CD4-positive, alpha-beta T cell treated with Interleukin-4 for 4 hours (primary cell): ENCODE data around the gene LMO2.
"Not testable (repeated sequence)": the region's sequence is repeated elsewhere in the genome, so short reads cannot be mapped to it uniquely, and the experiment has no call there.

Experiments
- DNase-seq: peaks from one replicate; pipeline ENCODE4 v3.0.0-alpha.2; 2020

LMO2 gene

DNA sequence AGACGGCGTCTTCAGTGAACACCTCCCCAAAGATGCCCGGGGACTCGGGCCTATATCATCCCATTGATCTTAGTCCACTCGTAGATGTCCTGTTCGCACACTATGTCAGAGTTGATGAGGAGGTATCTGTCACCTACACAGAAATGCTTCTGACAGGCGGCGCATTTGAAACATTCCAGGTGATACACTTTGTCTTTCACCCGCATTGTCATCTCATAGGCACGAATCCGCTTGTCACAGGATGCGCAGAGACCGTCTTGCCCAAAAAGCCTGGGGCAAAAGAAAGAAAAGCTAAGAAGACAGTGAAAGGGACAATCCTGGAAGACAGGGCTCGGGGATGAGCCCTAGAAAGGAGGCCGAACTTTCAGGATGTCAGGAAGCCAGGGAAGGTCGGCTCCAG, 32.6 kb downstream of the LMO2 start:
- DNase-seq: no peak

DNA sequence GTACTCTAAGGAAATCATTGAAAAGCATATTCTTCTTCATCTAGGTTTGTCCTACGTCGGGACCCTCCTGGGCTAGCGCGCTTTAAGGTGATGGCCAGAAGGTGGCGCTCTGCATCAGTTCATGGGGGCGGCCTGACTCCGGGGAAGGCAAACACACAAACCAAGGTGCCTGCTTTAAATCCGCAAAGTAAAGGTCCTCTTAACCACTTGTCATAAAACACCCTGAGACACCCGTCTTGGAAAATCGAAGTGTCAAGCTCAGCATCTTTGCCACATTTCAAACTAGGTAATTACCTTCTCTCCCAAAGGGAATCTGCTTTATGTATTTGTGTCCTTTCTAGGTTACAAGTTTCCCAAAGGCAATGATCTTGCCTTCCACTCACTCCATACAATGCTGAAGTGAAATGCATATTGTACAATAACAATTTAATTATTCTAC, 33.9 kb downstream of the LMO2 start:
- DNase-seq: peak; percentile 52

DNA sequence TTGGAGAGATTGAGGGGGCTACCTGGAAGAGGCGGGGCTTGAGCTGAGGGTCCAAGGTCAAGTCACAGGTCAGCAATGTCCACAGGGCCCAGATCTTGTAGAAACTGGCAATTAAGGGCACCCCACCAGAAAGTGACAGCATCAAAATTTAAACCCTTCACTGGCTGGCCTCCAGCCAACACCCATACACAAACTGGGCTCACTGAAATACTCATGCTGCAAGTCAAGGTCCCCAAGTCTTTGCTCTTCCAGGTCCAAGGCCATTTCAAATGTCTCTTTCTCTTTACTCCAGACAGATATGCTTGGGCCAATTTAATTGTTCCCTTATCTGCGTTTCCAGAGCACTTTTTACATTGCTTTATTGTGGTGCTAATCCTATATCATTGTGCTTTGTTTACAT, 36.4 kb downstream of the LMO2 start:
- DNase-seq: no peak

DNA sequence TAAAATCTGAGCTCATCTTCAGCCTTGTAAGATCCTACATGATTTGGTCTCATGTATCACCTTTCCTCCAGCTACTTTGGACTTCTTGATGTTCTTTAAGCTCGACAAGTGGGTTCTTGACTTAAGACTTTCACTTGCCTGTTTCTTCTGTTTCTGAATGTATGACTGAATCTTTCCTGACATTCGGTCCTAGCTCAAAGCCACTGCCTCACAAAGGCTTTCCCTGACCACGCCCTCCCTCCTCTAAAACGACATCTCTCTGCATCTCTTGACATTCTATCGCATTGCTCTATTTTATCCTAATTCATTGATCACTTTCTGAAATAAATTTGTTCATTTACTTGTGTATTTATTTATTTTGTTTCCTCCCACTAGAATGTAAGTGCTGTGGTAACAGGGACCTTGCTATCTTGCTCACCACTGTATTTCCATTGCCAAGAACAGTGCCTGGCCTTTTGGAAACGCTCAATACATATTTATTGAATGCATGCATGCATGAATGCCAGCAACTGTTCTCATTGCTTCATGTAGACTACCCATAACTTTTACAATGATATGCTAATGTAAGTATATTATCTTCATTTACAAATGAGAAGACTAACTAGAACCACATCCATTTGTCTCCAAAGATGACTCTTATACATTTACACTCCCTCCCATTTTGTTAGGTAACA, 43.0 kb downstream of the LMO2 start:
- no peak for DNase-seq

DNA sequence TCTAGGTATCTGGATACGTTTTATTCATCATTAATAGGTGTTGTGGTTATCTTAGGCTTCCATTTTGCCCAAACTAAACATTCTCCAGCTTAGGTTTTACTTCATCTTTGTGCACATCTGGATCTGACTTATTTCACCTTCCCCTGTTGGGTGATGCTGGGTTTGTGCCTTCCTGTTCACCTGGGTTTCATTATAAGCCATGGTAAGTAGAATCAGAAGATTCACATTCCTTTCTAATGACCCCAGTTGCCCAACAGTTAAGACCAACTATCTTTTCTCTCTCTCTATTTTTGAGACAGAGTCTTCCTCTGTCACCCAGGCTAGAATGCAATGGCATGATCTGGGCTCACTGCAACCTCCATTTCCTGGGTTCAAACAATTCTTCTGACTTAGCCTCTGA, 44.6 kb downstream of the LMO2 start:
- DNase-seq: no peak

DNA sequence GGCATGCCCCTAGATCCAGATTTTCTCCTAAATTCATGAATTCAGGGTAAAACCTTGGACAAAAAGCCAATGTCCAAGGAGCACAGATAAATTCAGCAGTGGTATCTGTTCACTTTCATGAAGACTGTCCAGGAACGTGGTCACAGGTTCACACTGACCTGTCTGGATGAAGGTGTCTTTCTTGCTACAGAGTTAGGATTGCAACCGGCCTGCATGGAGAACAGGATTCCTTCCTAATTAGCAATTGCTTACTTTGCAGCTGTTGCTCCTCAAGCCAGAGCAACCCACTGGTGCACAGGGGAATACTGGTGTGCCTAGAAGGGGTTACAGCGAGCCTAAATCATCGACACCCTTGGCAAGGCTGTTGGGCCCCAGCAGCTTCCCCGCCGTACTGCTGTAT, 47.6 kb downstream of the LMO2 start:
- DNase-seq: no peak

DNA sequence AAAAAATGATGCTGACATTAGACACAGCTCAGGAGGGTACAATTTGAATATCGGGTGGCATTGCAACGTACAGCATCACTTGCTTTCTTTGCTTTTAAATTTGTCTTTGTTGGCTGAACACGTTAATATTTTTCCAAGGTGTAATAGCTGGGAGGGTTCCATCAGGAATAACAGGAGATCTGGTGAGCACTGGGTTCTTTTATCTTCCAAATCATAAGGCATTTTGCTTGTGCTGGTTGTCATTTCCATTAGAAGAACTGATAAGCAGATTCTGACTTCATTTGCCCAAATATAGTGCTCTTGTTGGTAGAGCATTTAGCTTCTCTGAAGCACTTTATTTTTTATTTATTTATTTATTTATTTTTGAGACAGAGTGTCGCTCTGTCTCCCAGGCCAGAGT, 48.9 kb downstream of the LMO2 start:
- DNase-seq: no peak

DNA sequence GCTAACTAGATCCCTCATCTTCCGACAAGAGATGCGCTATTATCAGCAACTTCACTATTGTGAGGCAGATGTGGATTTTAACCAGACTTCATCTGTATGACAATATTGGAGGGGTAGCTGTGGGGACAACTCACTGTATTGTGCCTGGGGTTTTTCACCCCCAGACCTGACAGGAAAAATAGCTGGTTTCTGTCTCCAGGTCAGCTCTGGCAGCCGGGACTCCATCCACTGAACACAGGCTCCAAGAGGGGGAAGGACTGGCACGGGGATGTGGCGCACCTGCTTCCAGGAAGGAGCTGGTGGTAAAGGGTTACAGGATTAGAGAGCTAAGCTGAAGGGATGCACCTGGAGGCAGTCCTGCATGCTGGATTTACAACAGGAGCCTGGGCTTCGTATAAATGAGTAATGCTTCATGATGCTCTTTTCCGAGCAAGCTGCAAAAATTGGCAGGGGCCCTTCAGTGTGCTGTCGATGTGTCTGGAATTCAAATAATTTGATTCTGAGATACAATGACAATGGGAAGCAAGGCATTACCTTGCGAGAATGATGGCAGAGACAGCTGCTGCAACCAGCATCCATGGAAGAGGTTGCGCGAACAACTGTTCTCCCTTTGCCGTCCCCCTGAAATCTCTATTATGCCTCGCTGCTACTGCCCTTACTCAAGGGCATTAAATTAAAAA, 49.5 kb downstream of the LMO2 start:
- DNase-seq: no peak

DNA sequence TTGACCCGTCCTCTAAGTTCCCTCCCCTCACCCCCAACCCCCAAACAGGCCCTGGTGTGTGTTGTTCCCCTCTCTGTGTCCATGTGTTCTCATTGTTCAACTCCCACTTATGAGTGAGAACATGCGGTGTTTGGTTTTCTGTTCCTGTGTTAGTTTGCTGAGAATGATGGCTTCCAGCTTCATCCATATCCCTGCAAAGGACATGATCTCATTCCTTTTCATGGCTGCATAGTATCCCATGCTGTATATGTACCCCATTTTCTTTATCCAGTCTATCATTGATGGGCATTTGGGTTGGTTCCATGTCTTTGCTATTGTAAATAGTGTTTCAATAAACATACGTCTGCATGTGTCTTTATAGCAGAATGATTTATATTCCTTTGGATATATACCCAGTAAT, 53.6 kb downstream of the LMO2 start:
- not testable (repeated sequence) for DNase-seq

DNA sequence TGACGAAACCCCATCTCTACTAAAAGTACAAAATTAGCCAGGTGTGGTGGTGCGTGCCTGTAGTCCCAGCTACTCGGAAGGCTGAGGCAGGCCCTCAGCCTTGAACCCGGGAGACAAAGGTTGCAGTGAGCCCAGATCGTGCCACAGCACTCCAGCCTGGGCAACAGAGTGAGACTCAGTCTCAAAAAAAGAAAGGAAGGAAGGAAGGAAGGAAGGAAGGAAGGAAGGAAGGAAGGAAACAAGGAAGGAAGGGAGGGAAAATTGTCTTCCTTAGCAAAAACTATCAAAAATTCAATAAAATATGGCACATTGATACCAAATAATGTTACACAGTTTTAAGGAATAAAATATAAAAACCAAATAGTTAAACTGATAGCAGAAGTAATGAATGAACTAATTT, 54.5 kb downstream of the LMO2 start:
- DNase-seq: not testable (repeated sequence)

DNA sequence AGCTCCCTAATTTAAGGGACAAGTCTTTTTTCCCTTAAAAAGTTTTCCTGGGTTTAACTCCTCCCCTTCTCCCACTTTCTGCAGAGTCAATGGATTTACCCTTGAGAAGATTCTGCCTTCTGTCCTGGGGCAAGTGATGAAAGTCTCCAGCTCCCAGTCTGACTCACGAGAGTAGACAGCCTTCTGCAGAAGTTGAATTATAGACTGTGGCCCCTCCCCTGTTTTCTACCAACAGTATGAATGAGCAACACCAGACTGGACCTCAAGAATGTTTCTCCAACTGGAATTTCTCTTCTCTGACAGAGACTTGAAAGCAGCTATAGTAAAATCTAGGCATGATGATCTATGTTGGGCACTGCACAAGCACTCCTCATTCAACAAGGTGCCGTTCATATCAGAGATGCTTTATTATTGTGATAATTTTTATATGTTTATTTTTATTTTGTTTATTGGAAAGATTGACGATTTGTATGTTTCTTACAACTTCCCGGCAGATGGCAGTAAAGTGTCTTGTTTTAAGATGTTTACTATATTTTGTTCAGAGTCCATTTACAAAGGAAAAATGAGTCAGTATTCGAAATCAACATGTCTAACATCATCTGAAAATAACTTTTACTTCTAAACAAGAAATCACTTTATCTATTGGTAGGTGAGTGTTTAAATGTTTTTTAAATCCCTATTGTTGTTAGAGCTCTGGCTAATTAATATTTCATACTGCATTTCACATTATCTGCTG, 56.6 kb downstream of the LMO2 start:
- DNase-seq: no peak

DNA sequence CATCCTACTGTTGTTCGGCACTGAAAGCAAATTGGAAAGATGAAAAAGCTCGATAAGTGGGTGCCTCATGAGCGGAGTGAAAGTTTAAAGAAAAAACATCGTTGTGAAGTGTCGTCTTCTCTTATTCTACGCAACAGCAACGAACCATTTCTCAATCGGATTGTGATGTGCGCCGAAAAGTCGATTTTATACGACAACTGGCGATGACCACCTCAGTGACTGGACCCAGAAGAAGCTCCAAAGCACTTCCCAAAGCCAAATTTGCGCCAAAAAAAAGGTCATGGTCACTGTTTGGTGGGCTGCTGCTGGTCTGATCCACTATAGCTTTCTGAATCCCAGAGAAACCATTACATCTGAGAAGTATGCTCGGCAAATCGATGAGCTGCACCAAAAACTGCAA, 59.2 kb downstream of the LMO2 start:
- no peak for DNase-seq

DNA sequence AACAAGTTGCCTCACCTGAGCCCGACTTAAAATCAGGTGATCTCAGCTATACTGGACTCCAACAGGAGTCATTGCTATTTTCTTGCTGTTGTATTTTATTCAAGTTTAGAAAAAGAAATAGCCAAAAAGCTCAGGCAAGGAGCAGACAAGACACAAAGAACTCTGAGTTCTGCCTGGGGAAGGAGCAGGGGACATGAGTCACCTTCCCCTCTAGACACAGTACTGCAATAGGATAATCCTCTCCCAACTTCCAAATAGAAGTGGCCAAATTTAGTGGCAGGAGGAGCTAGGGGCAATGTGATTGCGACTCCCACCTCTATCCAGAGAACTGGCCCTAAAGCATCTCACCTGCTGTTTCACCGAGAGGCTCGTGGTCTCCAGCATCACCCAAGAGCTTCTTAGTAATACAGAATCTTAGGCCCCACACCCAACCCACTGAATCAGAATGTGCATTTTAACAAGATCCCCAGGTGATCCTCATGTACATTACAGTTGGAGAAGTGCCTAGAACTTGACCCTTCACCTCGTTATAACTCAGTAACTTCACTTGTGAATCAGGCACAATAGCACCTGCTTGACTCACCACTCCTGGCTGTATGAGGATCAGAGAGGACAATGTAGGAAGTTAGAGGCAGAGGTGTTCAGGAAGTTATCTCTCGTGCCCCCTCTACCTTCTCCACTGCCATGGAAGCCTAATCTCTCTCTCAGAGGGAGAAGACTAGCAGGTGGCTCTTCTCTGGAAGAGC, 60.8 kb downstream of the LMO2 start:
- no peak for DNase-seq

DNA sequence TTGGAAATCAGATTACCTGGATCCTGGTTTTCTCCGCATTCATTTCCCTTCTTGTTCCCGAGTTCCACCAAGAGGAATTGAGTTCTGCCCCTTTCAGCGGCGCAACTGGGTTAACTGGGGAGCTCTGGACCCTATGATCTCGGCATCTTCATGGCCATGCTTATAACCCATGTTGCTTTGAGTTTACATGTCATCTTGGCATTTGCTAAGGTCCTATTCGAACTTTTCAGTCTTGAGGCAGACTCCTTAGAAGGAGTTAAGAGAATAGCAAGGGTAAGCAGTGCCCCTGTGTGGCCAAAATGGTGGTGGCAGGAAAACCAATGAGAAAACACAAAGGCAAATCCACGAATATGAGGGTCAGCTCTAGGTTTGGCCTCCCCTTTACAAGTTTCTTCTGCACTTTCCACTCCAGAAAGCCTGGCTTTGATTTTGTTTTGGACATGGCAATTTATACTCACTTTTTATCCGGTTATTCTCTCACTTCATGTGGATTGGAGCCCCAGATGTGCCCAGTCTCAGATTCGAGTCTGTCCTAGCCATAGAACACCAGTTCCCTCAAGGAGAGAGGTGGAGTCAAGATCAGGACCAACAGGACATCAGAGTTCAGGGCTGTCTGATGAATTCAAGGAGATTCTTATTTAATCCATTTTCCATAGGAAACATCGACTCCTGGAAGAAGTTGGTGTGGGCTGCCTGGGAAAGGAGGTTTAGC, 62.3 kb downstream of the LMO2 start:
- DNase-seq: peak; percentile 56

DNA sequence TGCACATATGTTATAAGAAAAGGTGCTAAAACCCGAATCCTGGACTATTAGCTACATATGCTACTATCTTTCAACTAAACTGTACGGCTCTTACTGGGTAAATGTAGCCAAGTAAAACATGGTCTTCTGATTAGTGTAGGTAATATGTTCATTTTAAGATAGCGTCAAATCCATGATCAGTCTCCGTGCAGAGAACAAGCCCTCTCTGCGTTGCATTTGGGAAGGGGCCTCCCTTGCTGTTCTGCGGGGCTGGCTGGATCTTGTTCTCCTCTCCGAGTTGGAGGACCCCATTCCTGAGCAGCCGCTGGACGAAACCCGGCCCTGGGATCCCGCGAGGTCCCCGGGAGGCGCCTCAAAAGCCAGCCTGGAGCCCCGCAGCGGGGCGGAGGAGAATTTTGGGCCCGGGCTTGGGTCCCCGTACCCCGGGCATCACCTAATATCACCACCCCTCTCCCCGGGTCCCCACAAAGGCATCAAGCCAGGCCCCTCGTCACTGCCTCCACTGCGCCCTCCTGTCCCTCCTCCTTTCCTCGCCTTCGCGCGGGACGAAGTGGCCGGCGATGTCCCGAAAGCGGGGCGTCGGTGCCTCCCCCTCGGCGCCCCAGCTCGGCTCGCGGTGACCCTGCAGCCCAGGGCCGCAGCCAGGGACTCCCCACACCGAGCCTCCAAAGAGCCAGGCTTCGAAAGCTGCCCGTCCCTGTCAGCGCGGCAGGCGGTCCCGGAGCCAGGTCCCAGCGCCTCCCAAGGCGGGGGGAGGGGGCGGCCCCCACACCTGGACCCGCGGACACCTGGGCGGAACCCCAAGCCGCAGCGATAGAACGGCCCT, 63.1 kb downstream of the LMO2 start:
- no peak for DNase-seq

DNA sequence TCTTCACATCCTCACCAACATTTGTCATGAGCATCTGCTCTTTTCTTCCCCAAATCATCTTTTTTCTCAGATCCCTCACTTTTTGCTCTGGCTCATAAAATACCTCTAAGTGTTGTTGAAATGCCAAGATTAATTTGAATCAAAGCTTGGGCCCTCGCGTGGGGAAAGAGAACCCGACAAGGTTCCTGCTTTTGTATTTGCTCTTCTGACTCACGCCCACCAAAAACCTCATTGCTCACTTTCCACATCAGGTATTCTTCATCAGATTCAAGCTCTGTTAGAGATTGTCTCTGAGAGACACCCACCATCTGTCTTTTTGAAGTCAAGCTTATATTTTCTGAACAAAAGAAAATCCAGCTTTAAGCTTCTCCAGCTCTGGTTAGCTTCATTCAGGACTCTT, 64.7 kb downstream of the LMO2 start:
- no peak for DNase-seq

DNA sequence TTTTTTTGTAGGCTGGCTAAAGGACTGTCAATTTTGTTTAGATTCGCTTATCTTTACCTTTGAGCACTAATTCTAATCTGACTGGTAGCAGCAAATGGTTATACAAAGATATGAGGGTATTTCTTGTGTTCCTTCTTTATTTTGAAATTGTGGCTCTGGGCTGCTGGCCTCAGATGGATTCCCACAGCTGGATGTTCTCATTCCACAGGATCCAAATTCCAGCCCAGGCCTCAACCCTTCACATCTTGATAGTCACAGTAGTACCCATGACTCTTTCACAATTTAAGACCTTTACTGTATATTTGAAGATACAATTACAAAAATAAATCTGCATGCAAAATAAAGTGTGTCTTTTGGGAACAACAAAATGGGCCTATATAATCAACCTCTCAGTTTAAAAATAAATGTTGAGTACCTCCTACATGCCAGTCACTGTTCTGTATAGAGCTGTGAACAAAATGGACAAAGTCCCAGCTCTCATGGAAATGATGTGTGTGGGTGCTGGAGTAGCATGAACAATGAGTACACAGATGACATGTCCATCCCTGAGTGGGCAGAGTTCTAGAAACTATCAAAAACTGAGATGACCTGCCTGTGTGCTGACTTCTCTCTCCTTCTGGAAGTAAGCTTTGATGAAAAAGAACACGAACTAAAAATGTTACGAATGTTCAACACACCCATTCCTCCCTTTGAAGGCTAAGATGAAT, 65.9 kb downstream of the LMO2 start:
- DNase-seq: no peak

DNA sequence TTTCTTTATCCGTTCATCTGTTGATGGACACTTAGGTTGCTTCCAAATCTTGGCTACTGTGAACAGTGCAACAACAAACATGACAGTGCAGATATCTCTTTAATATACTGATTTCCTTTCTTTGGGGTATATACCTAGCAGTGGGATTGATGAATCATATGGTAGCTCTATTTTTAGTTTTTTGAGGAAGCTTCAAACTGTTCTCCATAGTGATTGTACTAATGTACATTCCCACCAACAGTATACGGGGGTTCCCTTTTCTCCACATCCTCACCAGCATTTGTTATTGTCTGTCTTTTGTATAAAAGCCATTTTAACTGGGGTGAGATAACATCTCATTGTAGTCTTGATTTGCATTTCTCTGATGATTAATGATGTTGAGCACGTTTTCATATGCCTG, 68.9 kb downstream of the LMO2 start:
- not testable (repeated sequence) for DNase-seq

DNA sequence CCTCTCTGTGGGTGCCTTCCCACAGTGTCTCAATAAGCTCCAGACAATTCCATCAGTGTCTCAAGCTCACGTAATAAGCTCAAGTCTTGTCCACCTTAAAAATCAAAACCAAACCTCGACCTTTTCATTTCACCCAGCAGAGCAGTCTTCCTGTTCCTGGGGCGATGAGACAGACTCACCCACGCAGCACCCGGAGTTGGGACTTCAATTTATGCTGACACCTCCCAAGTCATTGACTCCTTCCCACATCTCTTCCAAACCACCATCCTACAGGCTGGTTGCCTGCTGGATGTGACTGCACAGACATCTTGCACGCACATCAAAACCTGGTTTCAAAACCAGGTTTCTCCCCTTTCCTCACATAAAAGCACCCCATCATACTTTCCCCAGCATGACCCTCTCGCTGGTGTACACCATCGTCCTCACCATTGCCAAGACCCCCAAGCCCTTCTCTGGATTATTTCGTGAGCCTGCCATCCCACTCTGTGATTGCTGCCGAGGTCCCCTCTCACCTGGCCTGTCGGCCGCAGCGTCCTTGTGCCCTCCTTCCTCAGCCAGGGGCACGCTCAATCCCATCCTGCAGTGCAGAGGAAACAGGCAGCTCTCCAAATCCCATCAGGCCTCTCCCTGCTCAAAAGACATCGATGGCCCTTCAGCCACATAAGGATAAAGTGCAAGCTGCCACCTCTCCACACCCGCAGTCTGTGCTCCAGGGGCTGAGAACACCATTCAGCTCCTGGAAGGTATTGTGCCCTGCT, 72.4 kb downstream of the LMO2 start:
- no peak for DNase-seq
